Thoracic aorta (tissue), 2 donors: ENCODE measurements around the gene RCAN1. TPM values are rescaled to one million over a fixed set of nuclear protein-coding genes. Genes with fewer than 3 reads are reported as not detected.

Experiments
- ATAC-seq: fragments of 150-250 bp; one replicate; pipeline ENCODE4 v1.8.0; 2017; ENCODE audit warnings: low read depth; ENCODE audit not compliant: insufficient number of reproducible peaks, low FRiP score
- DNase-seq: peaks from one replicate; pipeline ENCODE4 v3.0.0-alpha.2; 2020; ENCODE audit warnings: low spot score
- H3K27ac ChIP-seq, 2 donors: fragments of 200-600 bp; sonication (generic); 1 replicate in 1 of 2; 2 replicates in 1 of 2; pipeline ENCODE4 v1.5.1; 2016; ENCODE audit warnings: mild to moderate bottlenecking in 2 of 2, moderate library complexity in 2 of 2
- H3K27me3 ChIP-seq: fragments of 200-600 bp; sonication (generic); replicated peaks from 2 replicates; pipeline ENCODE4 v1.6.0; 2016; ENCODE audit warnings: mild to moderate bottlenecking; ENCODE audit not compliant: insufficient read depth
- H3K36me3 ChIP-seq: fragments of 200-600 bp; sonication (generic); one replicate; pipeline ENCODE4 v1.5.1; 2016
- H3K4me1 ChIP-seq, 2 donors: fragments of 200-600 bp; sonication (generic); 1 replicate in 1 of 2; 2 replicates in 1 of 2; pipeline versions ENCODE4 v1.5.1 to v1.6.0; 2016; ENCODE audit warnings: low read depth in 2 of 2, mild to moderate bottlenecking in 1 of 2; ENCODE audit not compliant: control insufficient read depth in 1 of 2
- H3K4me3 ChIP-seq: fragments of 200-600 bp; sonication (generic); 2 replicates; pipeline ENCODE4 v1.5.1; 2016; ENCODE audit warnings: mild to moderate bottlenecking
- H3K9me3 ChIP-seq: fragments of 200-600 bp; sonication (generic); 2 replicates; pipeline ENCODE4 v1.5.1; 2016
- CTCF ChIP-seq: fragments of 200-600 bp; sonication (generic); IDR thresholded peaks from one replicate; pipeline ENCODE4 v1.5.1; 2019; ENCODE audit warnings: antibody characterized with exemption
- total RNA-seq, 2 donors: library from RNA; depleted of rRNA; stranded (reverse); fragments of >200 nt; gene quantifications; one replicate each; pipeline versions ENCODE4 v1.1.0 to v1.2.3, GENCODE V29; 2016

The RCAN1 gene
- total RNA-seq, 2 donors from 2014 or later: 39.3 to 45.2 TPM

- Histone ChIP-seq H3K27me3 (no peaks in the 10 kb centered on the region), H3K9me3 (no peaks in the 10 kb centered on the region), H3K4me1 (peaks cover 5 to 10% of the 10 kb centered on the region in 2 donors), H3K36me3 (no peaks in the 10 kb centered on the region), H3K4me3 (no peak overlapping the region), H3K27ac (no peak overlapping the region)
- no peak for TF ChIP-seq CTCF
- ATAC-seq: peak; percentile 73
- DNase-seq: no peak
Measured at GRCh38 chr21:34640858-34641257, 25.9 kb upstream of the RCAN1 start.

- Histone ChIP-seq H3K4me3 (peak overlapping the region; percentile 45), H3K27ac (no peak overlapping the region), H3K36me3 (no peaks in the 10 kb centered on the region), H3K4me1 (peaks cover 5 to 10% of the 10 kb centered on the region in 2 donors), H3K9me3 (no peaks in the 10 kb centered on the region), H3K27me3 (no peaks in the 10 kb centered on the region)
- no peak for DNase-seq
- TF ChIP-seq CTCF: no peak
- ATAC-seq: no peak
Measured at GRCh38 chr21:34639882-34640788, 25.2 kb upstream of the RCAN1 start.

GRCh38 chr21:34639250-34639649, 24.3 kb upstream of the RCAN1 start:
- Histone ChIP-seq H3K4me3 (no peak overlapping the region), H3K27me3 (no peaks in the 10 kb centered on the region), H3K4me1 (peaks cover 5 to 10% of the 10 kb centered on the region in 2 donors), H3K36me3 (no peaks in the 10 kb centered on the region), H3K9me3 (no peaks in the 10 kb centered on the region), H3K27ac (no peak overlapping the region)
- no peak for TF ChIP-seq CTCF
- DNase-seq (no peak), ATAC-seq (no peak)

GRCh38 chr21:34636961-34637360, 22.0 kb upstream of the RCAN1 start:
- no peak overlapping the region for H3K4me3 ChIP-seq
- H3K4me1 ChIP-seq: peaks cover 5 to 10% of the 10 kb centered on the region in 2 donors
- TF ChIP-seq CTCF: no peak
- no peak for DNase-seq
- H3K9me3 ChIP-seq: no peaks in the 10 kb centered on the region
- no peak overlapping the region for H3K27ac ChIP-seq
- no peaks in the 10 kb centered on the region for H3K27me3 ChIP-seq
- ATAC-seq: no peak
- H3K36me3 ChIP-seq: no peaks in the 10 kb centered on the region

- Histone ChIP-seq H3K9me3 (no peaks in the 10 kb centered on the region), H3K4me3 (no peak overlapping the region), H3K27ac (no peak overlapping the region), H3K36me3 (no peaks in the 10 kb centered on the region), H3K4me1 (peaks cover 0 to 1% of the 10 kb centered on the region in 2 donors), H3K27me3 (no peaks in the 10 kb centered on the region)
- ATAC-seq (no peak), DNase-seq (no peak)
- no peak for TF ChIP-seq CTCF
Measured at GRCh38 chr21:34635307-34635706, 20.4 kb upstream of the RCAN1 start.
